Amniotic epithelial cell (primary cell): Measurements from ENCODE around the gene WEE1.
"Not testable (repeated sequence)": the region's sequence is repeated elsewhere in the genome, so short reads cannot be mapped to it uniquely, and the experiment has no call there.

Experiments used
- DNase-seq: peaks from one replicate; pipeline ENCODE4 v3.0.0-alpha.2; 2010; ENCODE audit warnings: low read depth

The WEE1 gene

DNA sequence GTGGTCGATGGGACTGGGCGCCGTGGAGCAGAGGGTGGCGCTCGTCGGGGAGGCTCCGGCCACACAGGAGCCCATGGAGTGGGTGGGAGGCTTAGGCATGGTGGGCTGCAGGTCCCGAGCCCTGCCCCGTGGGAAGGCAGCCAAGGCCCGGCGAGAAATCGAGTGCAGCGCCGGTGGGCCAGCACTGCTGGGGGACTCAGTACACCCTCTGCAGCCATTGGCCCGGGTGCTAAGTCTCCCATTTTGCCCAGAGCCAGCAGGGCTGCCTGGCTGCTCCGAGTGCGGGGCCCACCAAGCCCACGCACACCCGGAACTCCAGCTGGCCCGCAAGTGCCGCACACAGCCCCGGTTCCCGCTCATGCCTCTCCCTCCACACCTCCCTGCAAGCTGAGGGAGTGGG lies 49.6 kb downstream of the WEE1 start:
- not testable (repeated sequence) for DNase-seq

DNA sequence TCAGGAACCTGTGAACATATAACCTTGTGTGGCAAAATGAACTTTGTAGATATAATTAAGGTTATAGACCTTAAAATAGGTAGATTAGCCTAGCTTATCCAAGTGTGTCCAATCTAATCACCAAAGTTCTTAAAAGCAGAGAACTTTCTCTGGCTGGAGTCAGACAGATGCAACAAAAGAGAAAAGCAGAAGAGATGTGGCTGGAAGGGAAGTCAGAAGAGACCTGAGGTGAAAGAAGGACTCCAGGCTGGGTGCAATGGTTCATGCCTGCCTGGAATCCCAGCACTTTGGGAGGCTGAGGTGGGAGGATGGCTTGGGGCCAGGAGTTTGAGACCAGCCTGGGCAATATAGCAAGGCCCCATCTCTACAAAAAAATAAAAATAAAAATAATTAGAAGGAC lies 51.0 kb downstream of the WEE1 start:
- DNase-seq, result no peak

DNA sequence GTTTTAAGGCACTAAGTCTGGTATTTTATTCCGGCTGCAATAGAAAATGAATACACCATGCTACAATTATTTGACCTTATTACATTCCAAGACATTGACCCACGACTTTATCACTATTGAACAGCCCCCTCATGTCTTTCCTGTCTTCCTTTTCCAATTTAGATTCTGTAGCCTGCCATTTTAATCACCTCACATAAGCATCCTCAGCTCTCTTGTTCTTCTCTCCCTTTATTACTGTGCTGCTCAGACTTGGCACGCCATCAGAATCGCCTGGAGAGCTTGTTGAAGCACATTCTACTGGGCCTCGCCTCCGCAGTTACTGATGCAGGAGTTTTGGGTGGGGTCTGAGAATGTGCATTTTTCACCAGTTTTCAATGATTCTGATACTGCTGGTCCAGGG lies 51.7 kb downstream of the WEE1 start:
- no peak for DNase-seq

DNA sequence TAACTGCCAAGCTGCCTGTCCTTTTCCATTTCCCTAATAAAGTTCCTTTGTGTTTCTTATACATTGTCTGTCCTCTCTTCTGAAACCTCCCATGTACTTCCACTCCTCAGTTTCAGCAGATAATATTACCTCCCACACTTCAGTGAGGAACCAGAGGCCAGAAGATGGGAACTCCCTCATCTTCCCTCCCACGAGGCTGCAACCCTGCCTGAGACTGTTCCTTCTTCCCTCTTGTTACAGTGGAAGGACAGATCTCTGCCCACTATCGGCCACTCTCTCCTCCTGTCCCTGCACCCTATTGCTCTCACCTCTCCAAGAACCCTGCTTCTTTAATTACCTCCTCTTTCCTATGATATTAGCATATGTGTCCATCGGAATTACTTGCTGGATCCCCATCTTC lies 52.3 kb downstream of the WEE1 start:
- DNase-seq, result no peak

DNA sequence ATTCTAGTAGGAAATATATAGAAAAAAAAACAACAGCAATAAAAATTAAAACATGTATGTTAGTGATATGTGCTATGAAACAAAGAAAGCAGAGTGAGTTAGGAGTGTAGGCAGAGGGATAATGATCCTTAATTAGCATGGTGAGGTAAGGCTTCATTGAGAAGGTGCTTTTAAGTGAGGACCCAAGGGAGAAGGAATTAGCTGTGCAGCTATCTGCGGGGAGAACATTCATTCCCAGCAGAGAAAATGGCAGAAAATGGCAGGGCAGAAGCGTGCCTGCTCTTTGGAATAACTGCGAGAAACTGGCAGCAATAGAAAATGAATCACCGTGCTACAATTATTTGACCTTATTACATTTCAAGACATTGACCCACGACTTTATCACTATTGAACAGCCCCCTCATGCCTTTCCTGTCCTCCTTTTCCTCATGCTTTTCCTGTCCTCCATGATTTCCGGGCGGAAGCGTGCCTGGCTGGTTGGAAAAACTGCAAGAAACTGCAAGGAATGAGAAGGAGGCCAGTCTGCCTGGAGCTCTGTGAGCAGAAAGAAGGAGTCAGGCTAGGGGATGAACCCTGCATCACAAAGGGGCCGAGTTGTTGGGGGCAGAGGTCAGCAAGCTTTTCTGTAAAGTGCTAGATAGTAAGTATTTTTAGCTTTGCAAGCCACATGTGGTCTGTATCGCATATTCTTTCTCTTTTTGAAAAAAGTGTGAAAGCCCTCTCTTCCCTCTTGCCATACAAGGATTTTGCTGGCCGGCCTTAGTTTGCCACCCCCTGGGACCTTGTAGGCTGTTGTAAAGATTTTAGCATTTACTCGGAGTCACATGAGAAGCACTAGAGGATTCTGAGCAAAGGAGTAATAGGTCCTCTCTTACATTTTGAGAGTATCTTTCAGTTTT lies 53.3 kb downstream of the WEE1 start:
- no peak for DNase-seq

DNA sequence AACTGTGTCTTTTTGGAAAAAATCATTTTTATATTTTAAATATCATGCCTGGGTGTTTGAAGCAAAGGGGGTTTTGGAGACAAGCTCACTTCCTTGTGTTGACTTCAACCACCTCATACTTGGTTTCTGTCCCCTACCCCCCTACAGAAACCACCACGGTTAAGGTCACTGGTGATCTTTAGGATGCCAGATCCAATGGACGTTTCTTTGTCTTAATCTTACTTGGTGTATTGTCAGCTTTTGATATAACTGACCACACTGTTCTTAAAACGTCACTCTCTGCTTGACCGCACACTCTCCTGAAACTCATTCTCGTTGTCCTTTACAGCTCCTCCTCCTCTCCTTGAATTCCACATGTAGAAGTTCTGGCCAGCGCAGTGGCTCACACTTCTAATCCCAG lies 55.6 kb downstream of the WEE1 start:
- DNase-seq, result no peak

DNA sequence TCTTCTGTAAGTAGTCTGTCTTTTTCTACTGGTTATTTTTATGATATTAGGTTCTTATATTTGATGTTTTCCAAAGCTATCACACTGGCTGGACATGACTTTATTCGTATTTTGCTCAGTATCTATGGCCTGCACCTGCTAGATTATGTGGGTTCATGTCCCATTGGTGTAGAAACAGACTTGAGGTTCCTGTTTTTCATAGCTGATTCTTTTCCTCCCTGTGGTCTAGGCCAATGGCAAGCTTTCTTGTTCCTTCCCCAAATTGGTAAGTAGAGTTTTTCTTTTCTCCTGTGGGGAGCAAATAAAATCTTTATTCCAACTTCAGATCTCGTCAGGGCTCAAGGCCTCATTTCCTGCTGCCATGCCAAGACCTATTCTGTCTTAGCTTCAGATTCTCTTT lies 60.2 kb downstream of the WEE1 start:
- DNase-seq, result no peak

DNA sequence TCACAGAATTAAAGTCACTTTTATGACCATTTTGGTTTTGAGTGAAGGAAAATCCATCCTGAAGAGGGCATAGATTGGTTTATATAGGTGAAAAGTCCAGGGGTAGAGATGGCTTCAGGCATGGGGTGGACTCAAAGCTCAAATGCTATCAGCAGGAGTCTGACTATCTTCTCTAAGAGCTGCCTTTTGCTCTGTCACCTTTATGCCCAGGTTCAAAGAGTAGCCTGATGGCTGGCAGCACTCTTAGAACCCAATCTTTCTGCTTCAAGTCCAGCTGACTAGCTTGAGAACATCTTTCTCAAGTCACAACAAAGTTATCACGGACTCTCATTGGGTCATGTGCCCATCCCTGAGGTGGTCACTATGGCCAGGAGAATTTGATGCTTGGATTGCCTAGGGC lies 63.2 kb downstream of the WEE1 start:
- no peak for DNase-seq

DNA sequence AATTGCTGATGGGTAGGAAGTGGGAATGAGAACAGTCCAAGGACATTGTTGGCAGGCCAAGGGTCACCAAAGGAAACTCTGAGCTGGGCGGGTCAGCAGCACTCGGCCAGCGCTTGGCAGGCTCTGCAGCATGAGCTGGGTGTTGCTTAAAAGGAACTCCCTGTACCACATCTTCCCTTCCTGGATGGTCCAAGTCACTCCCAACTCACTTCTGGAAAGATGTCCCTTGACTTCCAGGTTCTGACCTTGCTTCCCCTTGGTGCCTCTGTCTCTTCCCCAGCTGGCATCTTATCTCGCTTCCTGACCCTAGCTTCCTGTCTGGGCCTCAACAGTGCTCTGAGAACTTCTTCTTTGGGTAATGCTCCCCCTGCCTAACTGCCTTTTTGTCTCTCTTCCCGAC lies 65.6 kb downstream of the WEE1 start:
- DNase-seq, result no peak
